Heart left ventricle (tissue), 13 donors: ENCODE results near the gene FYTTD1.

Source experiments
- POLR2A ChIP-seq, 2 donors: fragments of 450-650 bp; IDR thresholded peaks; one replicate each; pipeline ENCODE4 v1.6.1; 2017; ENCODE audit warnings: antibody characterized with exemption in 2 of 2, mild to moderate bottlenecking in 2 of 2, moderate library complexity in 2 of 2
- TF ChIP-seq, protein P1 (sequence below), 12 donors: fragments of 200-600 bp; sonication (generic) in 4 of 12; IDR thresholded peaks; one replicate each; pipeline versions ENCODE4 v1.5.0 to v1.8.0; 2018 to 2022; ENCODE audit warnings: antibody characterized with exemption in 12 of 12, mild to moderate bottlenecking in 5 of 12
- donor health status: ischemic (EF 13 %, LVEDD 7.1; RV severe dilation, severe dysfunction).
- donor health status: DM: no; HTN: yes; CAD: no.
- donor health status: DM: no; HTN: no; CAD: no.
- donor health status: ischemic (EF 25% LVEDD 6.9; RV normal size, moderate dysfunction).
- donor health status: ischemic (EF 25% LVEDD 5.7; RV mildly dilated, moderate dysfunction).
- donor health status: ischemic (EF 35%, LVEDD 5.7; RV mildly dilated, moderate dysfunction).
- donor health status: nonischemic (EF 11% LVEDD 7.7; RV severe dilation, severe dysfunction).
- donor health status: DM: yes; HTN: yes; CAD: no.
- donor health status: PGD.
- donor health status: ischemic (EF 29% LVEDD 5.4; RV normal size, mild dysfunction).
- donor health status: nonischemic (EF 23%, LVEDD 6.1; RV moderate dilation, normal function).

DNA sequence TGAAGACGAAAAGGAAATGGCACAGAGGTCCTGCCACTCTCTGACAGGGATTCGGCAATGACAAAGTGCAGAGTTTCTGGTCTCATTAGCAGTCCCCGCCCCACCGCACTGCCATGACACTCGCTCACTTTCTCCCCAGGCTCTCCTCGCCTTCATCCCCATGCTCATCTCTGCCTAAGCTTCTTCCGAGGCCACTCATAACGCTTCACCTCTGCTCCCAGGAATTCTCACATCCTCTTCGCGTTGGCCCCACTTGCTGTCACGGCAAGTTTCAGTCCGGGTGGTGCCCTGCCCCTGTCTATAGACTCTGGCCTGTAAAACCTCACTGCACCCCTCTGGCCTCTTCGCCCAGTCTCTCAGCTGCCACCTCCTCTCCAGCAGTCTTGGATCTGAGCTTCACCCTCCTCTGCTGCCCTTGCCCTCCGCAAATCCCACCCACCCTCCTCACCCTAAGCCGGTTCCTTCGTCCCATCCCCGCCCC, 13.6 kb upstream of the FYTTD1 start:
- TF ChIP-seq POLR2A (IDR thresholded peaks at IDR 0.05) = no peak
- TF ChIP-seq, protein P1, sequence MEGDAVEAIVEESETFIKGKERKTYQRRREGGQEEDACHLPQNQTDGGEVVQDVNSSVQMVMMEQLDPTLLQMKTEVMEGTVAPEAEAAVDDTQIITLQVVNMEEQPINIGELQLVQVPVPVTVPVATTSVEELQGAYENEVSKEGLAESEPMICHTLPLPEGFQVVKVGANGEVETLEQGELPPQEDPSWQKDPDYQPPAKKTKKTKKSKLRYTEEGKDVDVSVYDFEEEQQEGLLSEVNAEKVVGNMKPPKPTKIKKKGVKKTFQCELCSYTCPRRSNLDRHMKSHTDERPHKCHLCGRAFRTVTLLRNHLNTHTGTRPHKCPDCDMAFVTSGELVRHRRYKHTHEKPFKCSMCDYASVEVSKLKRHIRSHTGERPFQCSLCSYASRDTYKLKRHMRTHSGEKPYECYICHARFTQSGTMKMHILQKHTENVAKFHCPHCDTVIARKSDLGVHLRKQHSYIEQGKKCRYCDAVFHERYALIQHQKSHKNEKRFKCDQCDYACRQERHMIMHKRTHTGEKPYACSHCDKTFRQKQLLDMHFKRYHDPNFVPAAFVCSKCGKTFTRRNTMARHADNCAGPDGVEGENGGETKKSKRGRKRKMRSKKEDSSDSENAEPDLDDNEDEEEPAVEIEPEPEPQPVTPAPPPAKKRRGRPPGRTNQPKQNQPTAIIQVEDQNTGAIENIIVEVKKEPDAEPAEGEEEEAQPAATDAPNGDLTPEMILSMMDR (IDR thresholded peaks at IDR 0.05) = no peak
